Mononuclear cell (primary cell): ENCODE results near the gene ASRGL1. TPM values are rescaled to one million over a fixed set of nuclear protein-coding genes. Genes with fewer than 3 reads are reported as not detected.

Source experiments
- H3K27me3 ChIP-seq: 2 replicates; pipeline ENCODE4 v1.6.0; 2011; ENCODE audit warnings: low read length, control low read depth; ENCODE audit not compliant: insufficient read depth
- H3K4me1 ChIP-seq: 2 replicates; pipeline ENCODE4 v1.5.1; 2011; ENCODE audit warnings: mild to moderate bottlenecking, low read length, control low read depth; ENCODE audit not compliant: insufficient read depth
- H3K4me3 ChIP-seq: 2 replicates; pipeline ENCODE4 v1.5.1; 2011; ENCODE audit warnings: mild to moderate bottlenecking, low read length, moderate library complexity
- H3K9me3 ChIP-seq: 2 replicates; pipeline ENCODE4 v1.5.1; 2011; ENCODE audit warnings: low read depth, mild to moderate bottlenecking, control low read depth, low read length
- total RNA-seq: library from RNA; depleted of rRNA; stranded (reverse); fragments of >200 nt; gene quantifications from one replicate; pipeline ENCODE4 v1.2.3, GENCODE V29; 2012

Gene ASRGL1
- total RNA-seq, 1 donor: 6.0 TPM

- Histone ChIP-seq H3K27me3 (no peaks in the 10 kb centered on the region), H3K9me3 (no peaks in the 10 kb centered on the region), H3K4me1 (peaks cover 19% of the 10 kb centered on the region), H3K4me3 (no peak overlapping the region)
Observed at GRCh38 chr11:62406034-62406433, 68.8 kb downstream of the ASRGL1 start.

- Histone ChIP-seq H3K9me3 (no peaks in the 10 kb centered on the region), H3K4me3 (no peak overlapping the region), H3K4me1 (no peaks in the 10 kb centered on the region), H3K27me3 (no peaks in the 10 kb centered on the region)
Observed at GRCh38 chr11:62409831-62410230, 72.6 kb downstream of the ASRGL1 start.

GRCh38 chr11:62410972-62411371 is 73.7 kb downstream of the ASRGL1 start:
- no peaks in the 10 kb centered on the region for H3K27me3 ChIP-seq
- no peaks in the 10 kb centered on the region for H3K4me1 ChIP-seq
- H3K4me3 ChIP-seq: no peak overlapping the region
- H3K9me3 ChIP-seq: no peaks in the 10 kb centered on the region

GRCh38 chr11:62411524-62411923 is 74.3 kb downstream of the ASRGL1 start:
- Histone ChIP-seq H3K27me3 (no peaks in the 10 kb centered on the region), H3K4me3 (no peak overlapping the region)

GRCh38 chr11:62413060-62413696 is 75.9 kb downstream of the ASRGL1 start:
- Histone ChIP-seq H3K27me3 (no peaks in the 10 kb centered on the region), H3K4me1 (no peaks in the 10 kb centered on the region), H3K9me3 (no peaks in the 10 kb centered on the region), H3K4me3 (no peak overlapping the region)

More at GRCh38 chr11:62411524-62411923, 74.3 kb downstream of the ASRGL1 start:
- Histone ChIP-seq H3K4me1 (no peaks in the 10 kb centered on the region), H3K9me3 (no peaks in the 10 kb centered on the region)

GRCh38 chr11:62416596-62416995 is 79.3 kb downstream of the ASRGL1 start:
- Histone ChIP-seq H3K9me3 (no peaks in the 10 kb centered on the region), H3K4me3 (no peak overlapping the region), H3K4me1 (no peaks in the 10 kb centered on the region), H3K27me3 (no peaks in the 10 kb centered on the region)

- no peaks in the 10 kb centered on the region for H3K27me3 ChIP-seq
- H3K4me3 ChIP-seq: no peak overlapping the region
- H3K9me3 ChIP-seq: no peaks in the 10 kb centered on the region
- no peaks in the 10 kb centered on the region for H3K4me1 ChIP-seq
Observed at GRCh38 chr11:62418136-62418535, 80.9 kb downstream of the ASRGL1 start.

- H3K9me3 ChIP-seq: no peaks in the 10 kb centered on the region
- no peaks in the 10 kb centered on the region for H3K27me3 ChIP-seq
- no peaks in the 10 kb centered on the region for H3K4me1 ChIP-seq
- no peak within 1 kb of the TSS for H3K4me3 ChIP-seq
Observed at GRCh38 chr11:62418733-62419132, 81.5 kb downstream of the ASRGL1 start, which contains the start of gene SCGB1A1. TSS of gene SCGB1A1 (plus strand) at chr11:62419033. CDS start at chr11:62419096, 63 bp downstream.

GRCh38 chr11:62419314-62419929 is 82.2 kb downstream of the ASRGL1 start:
- Histone ChIP-seq H3K9me3 (no peaks in the 10 kb centered on the region), H3K4me3 (no peak overlapping the region), H3K27me3 (no peaks in the 10 kb centered on the region), H3K4me1 (peaks cover 2% of the 10 kb centered on the region)

- H3K27me3 ChIP-seq: no peaks in the 10 kb centered on the region
- H3K9me3 ChIP-seq: no peaks in the 10 kb centered on the region
- H3K4me3 ChIP-seq: no peak overlapping the region
- peaks cover 7% of the 10 kb centered on the region for H3K4me1 ChIP-seq
Observed at GRCh38 chr11:62419943-62420342, 82.7 kb downstream of the ASRGL1 start.

GRCh38 chr11:62420882-62421281 is 83.6 kb downstream of the ASRGL1 start:
- Histone ChIP-seq H3K4me3 (no peak overlapping the region), H3K27me3 (no peaks in the 10 kb centered on the region), H3K9me3 (no peaks in the 10 kb centered on the region), H3K4me1 (peaks cover 15% of the 10 kb centered on the region)

GRCh38 chr11:62421996-62422395 is 84.7 kb downstream of the ASRGL1 start:
- Histone ChIP-seq H3K4me3 (no peak overlapping the region), H3K4me1 (peaks cover 25% of the 10 kb centered on the region), H3K9me3 (no peaks in the 10 kb centered on the region), H3K27me3 (no peaks in the 10 kb centered on the region)

- Histone ChIP-seq H3K4me3 (no peak overlapping the region), H3K9me3 (no peaks in the 10 kb centered on the region), H3K27me3 (no peaks in the 10 kb centered on the region), H3K4me1 (peaks cover 36% of the 10 kb centered on the region)
Observed at GRCh38 chr11:62423012-62423411, 85.8 kb downstream of the ASRGL1 start.

- Histone ChIP-seq H3K9me3 (no peaks in the 10 kb centered on the region), H3K4me1 (peaks cover 83% of the 10 kb centered on the region), H3K27me3 (no peaks in the 10 kb centered on the region), H3K4me3 (no peak overlapping the region)
Observed at GRCh38 chr11:62427630-62428233, 90.5 kb downstream of the ASRGL1 start.

GRCh38 chr11:62428871-62429560 is 91.8 kb downstream of the ASRGL1 start:
- Histone ChIP-seq H3K4me3 (no peak overlapping the region), H3K27me3 (no peaks in the 10 kb centered on the region), H3K9me3 (no peaks in the 10 kb centered on the region), H3K4me1 (peaks cover 96% of the 10 kb centered on the region)
